GM06990 (cell line): ENCODE measurements around the gene STEEP1.

ENCODE experiments used
- DNase-seq: peaks from one replicate; pipeline ENCODE4 v3.0.0-alpha.2; 2011; ENCODE audit not compliant: insufficient read length; ENCODE audit errors: extremely low read depth
- H3K27me3 ChIP-seq: replicated peaks from 2 replicates; pipeline ENCODE4 v1.6.0; 2011; ENCODE audit warnings: low read length; ENCODE audit not compliant: control insufficient read depth, insufficient read depth
- H3K36me3 ChIP-seq: 2 replicates; pipeline ENCODE4 v1.5.1; 2011; ENCODE audit warnings: low read length; ENCODE audit not compliant: control insufficient read depth, insufficient read depth
- H3K4me3 ChIP-seq: replicated peaks from 2 replicates; pipeline ENCODE4 v1.5.1; 2011; ENCODE audit warnings: low read depth, mild to moderate bottlenecking, control low read depth, low read length
- CTCF ChIP-seq: IDR thresholded peaks from 2 replicates; pipeline ENCODE4 v1.5.1; 2011; ENCODE audit warnings: low read length, control low read depth, mild to moderate bottlenecking, inconsistent platforms; ENCODE audit not compliant: insufficient read depth, poor library complexity, severe bottlenecking

Gene STEEP1

GRCh38 chrX:119549327-119550016 is 15.7 kb downstream of the STEEP1 start:
- TF ChIP-seq CTCF: no peak
- DNase-seq: no peak
- no peaks in the 10 kb centered on the region for H3K27me3 ChIP-seq
- peak overlapping the region; percentile 11; the same call in 1 of the 2 replicates for H3K4me3 ChIP-seq
- no peaks in the 10 kb centered on the region for H3K36me3 ChIP-seq

GRCh38 chrX:119541188-119541587 is 24.0 kb downstream of the STEEP1 start:
- no peak for TF ChIP-seq CTCF
- H3K36me3 ChIP-seq: no peaks in the 10 kb centered on the region; the same call in 1 of the 2 replicates
- no peaks in the 10 kb centered on the region for H3K27me3 ChIP-seq
- no peak overlapping the region for H3K4me3 ChIP-seq
- DNase-seq: no peak

GRCh38 chrX:119539872-119540271 is 25.3 kb downstream of the STEEP1 start:
- Histone ChIP-seq H3K36me3 (no peaks in the 10 kb centered on the region; the same call in 1 of the 2 replicates), H3K4me3 (no peak overlapping the region), H3K27me3 (no peaks in the 10 kb centered on the region)
- TF ChIP-seq CTCF: peak; percentile 20
- no peak for DNase-seq

- TF ChIP-seq CTCF: no peak
- no peak for DNase-seq
- H3K4me3 ChIP-seq: no peak overlapping the region
- H3K36me3 ChIP-seq: no peaks in the 10 kb centered on the region; the same call in 1 of the 2 replicates
- no peaks in the 10 kb centered on the region for H3K27me3 ChIP-seq
Observed at GRCh38 chrX:119537487-119537886, 27.7 kb downstream of the STEEP1 start.

GRCh38 chrX:119529345-119530276 is 35.6 kb downstream of the STEEP1 start:
- no peak for DNase-seq
- no peaks in the 10 kb centered on the region for H3K27me3 ChIP-seq
- H3K4me3 ChIP-seq: no peak overlapping the region
- no peaks in the 10 kb centered on the region for H3K36me3 ChIP-seq
- TF ChIP-seq CTCF: no peak
